Upper lobe of left lung (tissue), 4 donors: ENCODE results near the gene FIBCD1.

Experiments
- EP300 ChIP-seq, 4 donors: sonication (generic); formaldehyde crosslinking; IDR thresholded peaks; one replicate each; pipeline ENCODE4 v1.5.1; 2017; ENCODE audit warnings: antibody characterized with exemption in 4 of 4, control low read depth in 2 of 4
- POLR2A ChIP-seq, 4 donors: fragments of 450-650 bp; IDR thresholded peaks; one replicate each; pipeline ENCODE4 v1.5.1; 2016 to 2017; ENCODE audit warnings: antibody characterized with exemption in 4 of 4, mild to moderate bottlenecking in 2 of 4
- POLR2AphosphoS5 ChIP-seq, 2 donors: sonication (generic); formaldehyde crosslinking; IDR thresholded peaks; one replicate each; pipeline ENCODE4 v1.5.1; 2017; ENCODE audit warnings: antibody characterized with exemption in 2 of 2
- TF ChIP-seq, protein P1 (sequence below), 6 experiments: fragments of 450-650 bp in 4 of 6; fragments of 200-600 bp in 2 of 6; sonication (generic) in 2 of 6; IDR thresholded peaks; one replicate each; pipeline ENCODE4 v1.5.1; 2016 to 2019; ENCODE audit warnings: antibody characterized with exemption in 6 of 6

GRCh38 chr9:130885484-130886375 lies 53.3 kb downstream of the FIBCD1 start:
- TF ChIP-seq, protein P1, sequence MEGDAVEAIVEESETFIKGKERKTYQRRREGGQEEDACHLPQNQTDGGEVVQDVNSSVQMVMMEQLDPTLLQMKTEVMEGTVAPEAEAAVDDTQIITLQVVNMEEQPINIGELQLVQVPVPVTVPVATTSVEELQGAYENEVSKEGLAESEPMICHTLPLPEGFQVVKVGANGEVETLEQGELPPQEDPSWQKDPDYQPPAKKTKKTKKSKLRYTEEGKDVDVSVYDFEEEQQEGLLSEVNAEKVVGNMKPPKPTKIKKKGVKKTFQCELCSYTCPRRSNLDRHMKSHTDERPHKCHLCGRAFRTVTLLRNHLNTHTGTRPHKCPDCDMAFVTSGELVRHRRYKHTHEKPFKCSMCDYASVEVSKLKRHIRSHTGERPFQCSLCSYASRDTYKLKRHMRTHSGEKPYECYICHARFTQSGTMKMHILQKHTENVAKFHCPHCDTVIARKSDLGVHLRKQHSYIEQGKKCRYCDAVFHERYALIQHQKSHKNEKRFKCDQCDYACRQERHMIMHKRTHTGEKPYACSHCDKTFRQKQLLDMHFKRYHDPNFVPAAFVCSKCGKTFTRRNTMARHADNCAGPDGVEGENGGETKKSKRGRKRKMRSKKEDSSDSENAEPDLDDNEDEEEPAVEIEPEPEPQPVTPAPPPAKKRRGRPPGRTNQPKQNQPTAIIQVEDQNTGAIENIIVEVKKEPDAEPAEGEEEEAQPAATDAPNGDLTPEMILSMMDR (IDR thresholded peaks at IDR 0.05): no peak
- TF ChIP-seq POLR2A (IDR thresholded peaks at IDR 0.05) (no peak), EP300 (IDR thresholded peaks at IDR 0.05) (no peak), POLR2AphosphoS5 (IDR thresholded peaks at IDR 0.05) (no peak)
